Measurements from ENCODE around the gene RAPGEF4.
A peak's percentile ranks its signal among the peaks of the same experiment; 100 is the strongest.

Gene RAPGEF4

DNA sequence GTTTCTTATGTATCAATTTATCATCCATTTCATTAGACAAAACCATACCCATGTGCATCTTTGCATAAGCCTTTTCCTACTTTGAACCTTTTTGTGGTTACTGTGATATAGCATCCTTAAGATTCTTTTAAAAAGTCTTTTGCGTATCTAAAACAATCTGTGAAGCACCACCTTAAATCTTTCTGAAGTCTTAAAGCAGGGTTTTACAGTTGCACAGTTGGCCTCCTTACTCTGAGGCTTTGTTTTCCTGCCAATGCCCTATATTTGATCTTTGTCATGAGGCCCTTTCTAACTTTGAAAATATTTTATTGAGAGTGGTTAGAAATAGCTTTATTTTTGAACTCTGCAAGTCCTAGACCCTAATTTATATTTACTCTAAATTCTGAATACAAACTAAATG lies 176.6 kb downstream of the RAPGEF4 start:
- H3K9ac ChIP-seq (ENCODE audit: low read depth, low read length): no peak overlapping the region
- TF ChIP-seq, protein P1, sequence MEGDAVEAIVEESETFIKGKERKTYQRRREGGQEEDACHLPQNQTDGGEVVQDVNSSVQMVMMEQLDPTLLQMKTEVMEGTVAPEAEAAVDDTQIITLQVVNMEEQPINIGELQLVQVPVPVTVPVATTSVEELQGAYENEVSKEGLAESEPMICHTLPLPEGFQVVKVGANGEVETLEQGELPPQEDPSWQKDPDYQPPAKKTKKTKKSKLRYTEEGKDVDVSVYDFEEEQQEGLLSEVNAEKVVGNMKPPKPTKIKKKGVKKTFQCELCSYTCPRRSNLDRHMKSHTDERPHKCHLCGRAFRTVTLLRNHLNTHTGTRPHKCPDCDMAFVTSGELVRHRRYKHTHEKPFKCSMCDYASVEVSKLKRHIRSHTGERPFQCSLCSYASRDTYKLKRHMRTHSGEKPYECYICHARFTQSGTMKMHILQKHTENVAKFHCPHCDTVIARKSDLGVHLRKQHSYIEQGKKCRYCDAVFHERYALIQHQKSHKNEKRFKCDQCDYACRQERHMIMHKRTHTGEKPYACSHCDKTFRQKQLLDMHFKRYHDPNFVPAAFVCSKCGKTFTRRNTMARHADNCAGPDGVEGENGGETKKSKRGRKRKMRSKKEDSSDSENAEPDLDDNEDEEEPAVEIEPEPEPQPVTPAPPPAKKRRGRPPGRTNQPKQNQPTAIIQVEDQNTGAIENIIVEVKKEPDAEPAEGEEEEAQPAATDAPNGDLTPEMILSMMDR (IDR thresholded peaks at IDR 0.05; ENCODE audit: borderline replicate concordance, extremely low read depth, low read length, poor library complexity, severe bottlenecking): no peak
- TF ChIP-seq EZH2 (IDR thresholded peaks at IDR 0.05; ENCODE audit: borderline replicate concordance, low read depth, low read length, severe bottlenecking): no peak
- H3K4me2 ChIP-seq (ENCODE audit: insufficient read depth, low read length): no peak overlapping the region
- no peak overlapping the region for H3K27ac ChIP-seq (ENCODE audit: low read length)
- peak; percentile 82 for ATAC-seq (ENCODE audit: insufficient read depth, low read depth)
- DNase-seq: no peak
- H3K27me3 ChIP-seq (ENCODE audit: insufficient read depth, low read length, poor library complexity): no peaks in the 10 kb centered on the region
- H3K4me3 ChIP-seq (ENCODE audit: low read depth in 1 of 2, low read length in 2 of 2): no peak overlapping the region
- no peak overlapping the region for H2AFZ ChIP-seq (ENCODE audit: low read depth, low read length)
- no peaks in the 10 kb centered on the region for H3K9me3 ChIP-seq (ENCODE audit: insufficient read depth, low read length, severe bottlenecking)
- no peaks in the 10 kb centered on the region for H3K79me2 ChIP-seq (ENCODE audit: insufficient read depth, low read length)
- no peaks in the 10 kb centered on the region for H4K20me1 ChIP-seq (ENCODE audit: insufficient read depth, low read length)
- H3K36me3 ChIP-seq (ENCODE audit: insufficient read depth, low read length): no peaks in the 10 kb centered on the region
- H3K4me1 ChIP-seq (ENCODE audit: insufficient read depth, low read length): no peaks in the 10 kb centered on the region

DNA sequence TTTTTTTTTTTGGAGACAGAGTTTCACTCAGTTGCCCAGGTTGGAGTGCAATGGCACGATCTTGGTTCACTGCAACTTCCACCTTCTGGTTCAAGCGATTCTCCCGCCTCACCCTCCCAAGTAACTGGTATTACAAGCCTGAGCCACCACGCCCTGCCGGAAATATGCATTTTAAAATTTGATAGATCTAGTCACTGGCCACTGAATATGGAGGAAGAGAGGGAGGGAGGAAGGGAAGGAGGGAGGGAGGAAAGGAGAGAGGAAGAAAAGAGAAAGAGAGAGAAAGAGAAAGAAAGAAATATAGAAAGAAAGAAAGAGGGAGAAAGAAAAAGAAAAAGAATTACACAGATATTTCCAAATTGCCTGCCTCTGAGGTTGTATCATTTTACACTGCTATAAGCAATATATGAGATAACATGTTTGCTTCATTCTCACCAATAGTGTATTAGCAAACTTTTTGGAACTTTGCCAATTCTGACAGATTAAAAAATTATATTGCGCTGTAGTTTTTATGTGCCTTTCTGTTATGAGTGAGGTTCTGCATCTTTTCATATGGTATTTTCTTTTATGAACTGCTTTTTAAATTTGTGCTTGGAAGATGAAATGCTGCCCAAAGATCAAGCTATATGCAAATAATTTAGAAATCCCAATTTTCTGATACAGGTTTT lies 178.8 kb downstream of the RAPGEF4 start:
- Histone ChIP-seq H3K27me3 (ENCODE audit: insufficient read depth, low read length, poor library complexity) (no peaks in the 10 kb centered on the region), H3K9me3 (ENCODE audit: insufficient read depth, low read length, severe bottlenecking) (no peaks in the 10 kb centered on the region), H3K9ac (ENCODE audit: low read depth, low read length) (no peak overlapping the region), H3K4me2 (ENCODE audit: insufficient read depth, low read length) (no peak overlapping the region), H3K27ac (ENCODE audit: low read length) (no peak overlapping the region), H2AFZ (ENCODE audit: low read depth, low read length) (no peak overlapping the region), H3K36me3 (ENCODE audit: insufficient read depth, low read length) (no peaks in the 10 kb centered on the region), H3K79me2 (ENCODE audit: insufficient read depth, low read length) (no peaks in the 10 kb centered on the region), H3K4me3 (ENCODE audit: low read depth in 1 of 2, low read length in 2 of 2) (no peak overlapping the region), H4K20me1 (ENCODE audit: insufficient read depth, low read length) (no peaks in the 10 kb centered on the region), H3K4me1 (ENCODE audit: insufficient read depth, low read length) (no peaks in the 10 kb centered on the region)
- no peak for DNase-seq
- ATAC-seq (ENCODE audit: insufficient read depth, low read depth): no peak
- no peak for TF ChIP-seq EZH2 (IDR thresholded peaks at IDR 0.05; ENCODE audit: borderline replicate concordance, low read depth, low read length, severe bottlenecking)
- TF ChIP-seq, protein P1 (IDR thresholded peaks at IDR 0.05; ENCODE audit: borderline replicate concordance, extremely low read depth, low read length, poor library complexity, severe bottlenecking): no peak

DNA sequence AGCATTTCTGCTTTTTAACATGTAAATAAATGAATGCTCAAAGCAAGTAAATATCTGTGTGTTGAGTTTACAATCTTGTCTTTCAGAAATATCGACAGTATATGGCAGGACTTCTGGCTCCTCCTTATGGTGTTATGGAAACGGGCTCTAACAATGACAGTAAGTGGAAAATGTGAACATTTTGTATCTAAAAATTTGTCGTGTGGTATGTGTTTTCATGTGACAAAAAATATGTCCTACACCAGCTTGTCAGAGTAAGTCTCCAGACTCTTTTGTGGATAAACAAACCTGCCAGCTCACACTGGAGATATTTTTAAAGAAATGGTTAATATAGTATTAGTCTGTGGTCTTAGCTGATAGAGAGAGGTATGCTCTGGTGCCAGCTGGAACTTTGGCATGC lies 182.1 kb downstream of the RAPGEF4 start:
- Histone ChIP-seq H3K27ac (ENCODE audit: low read length) (no peak overlapping the region), H2AFZ (ENCODE audit: low read depth, low read length) (no peak overlapping the region), H3K9ac (ENCODE audit: low read depth, low read length) (no peak overlapping the region), H3K9me3 (ENCODE audit: insufficient read depth, low read length, severe bottlenecking) (no peaks in the 10 kb centered on the region), H3K4me1 (ENCODE audit: insufficient read depth, low read length) (no peaks in the 10 kb centered on the region), H3K79me2 (ENCODE audit: insufficient read depth, low read length) (no peaks in the 10 kb centered on the region), H3K4me3 (ENCODE audit: low read depth in 1 of 2, low read length in 2 of 2) (no peak overlapping the region), H3K36me3 (ENCODE audit: insufficient read depth, low read length) (no peaks in the 10 kb centered on the region), H4K20me1 (ENCODE audit: insufficient read depth, low read length) (no peaks in the 10 kb centered on the region), H3K27me3 (ENCODE audit: insufficient read depth, low read length, poor library complexity) (no peaks in the 10 kb centered on the region), H3K4me2 (ENCODE audit: insufficient read depth, low read length) (no peak overlapping the region)
- no peak for DNase-seq
- no peak for TF ChIP-seq EZH2 (IDR thresholded peaks at IDR 0.05; ENCODE audit: borderline replicate concordance, low read depth, low read length, severe bottlenecking)
- TF ChIP-seq, protein P1 (IDR thresholded peaks at IDR 0.05; ENCODE audit: borderline replicate concordance, extremely low read depth, low read length, poor library complexity, severe bottlenecking): no peak
- ATAC-seq (ENCODE audit: insufficient read depth, low read depth): no peak

All from DND-41 (cell line).